DND-41 (cell line): Measurements from ENCODE around the gene TBC1D22A.

Experiments
- CTCF ChIP-seq: IDR thresholded peaks from 2 replicates; pipeline ENCODE4 v1.5.1; 2012; ENCODE audit warnings: borderline replicate concordance, low read length, moderate library complexity, mild to moderate bottlenecking; ENCODE audit not compliant: poor library complexity, severe bottlenecking; ENCODE audit errors: extremely low read depth
- EZH2 ChIP-seq: IDR thresholded peaks from 3 replicates; pipeline ENCODE4 v1.6.1; 2012; ENCODE audit warnings: borderline replicate concordance, low read depth, mild to moderate bottlenecking, moderate library complexity, low read length, inconsistent platforms; ENCODE audit not compliant: severe bottlenecking

- no peak for TF ChIP-seq EZH2
- no peak for TF ChIP-seq CTCF
Observed at GRCh38 chr22:46915950-46916730, 153.7 kb downstream of the TBC1D22A start.
